ENCODE results near the gene ST7.

DNA sequence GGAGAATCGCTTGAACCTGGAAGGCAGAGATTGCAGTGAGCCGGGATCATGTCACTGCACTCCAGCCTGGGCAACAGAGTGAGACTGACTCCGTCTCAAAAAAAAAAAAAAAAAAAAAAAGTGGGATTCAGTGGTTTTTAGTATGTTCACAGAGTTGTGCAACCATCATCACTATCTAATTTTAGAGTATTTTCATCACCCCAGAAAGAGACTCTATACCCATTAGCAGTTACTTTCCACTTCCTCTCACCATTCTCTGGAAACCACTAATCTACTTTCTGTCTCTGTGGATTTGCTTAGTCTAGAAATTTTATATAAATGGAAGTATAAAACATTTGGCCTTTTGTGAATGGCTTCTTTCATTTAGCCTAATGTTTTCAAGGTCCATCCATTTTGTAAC, 113.4 kb downstream of the ST7 start:
- TF ChIP-seq, protein P1, sequence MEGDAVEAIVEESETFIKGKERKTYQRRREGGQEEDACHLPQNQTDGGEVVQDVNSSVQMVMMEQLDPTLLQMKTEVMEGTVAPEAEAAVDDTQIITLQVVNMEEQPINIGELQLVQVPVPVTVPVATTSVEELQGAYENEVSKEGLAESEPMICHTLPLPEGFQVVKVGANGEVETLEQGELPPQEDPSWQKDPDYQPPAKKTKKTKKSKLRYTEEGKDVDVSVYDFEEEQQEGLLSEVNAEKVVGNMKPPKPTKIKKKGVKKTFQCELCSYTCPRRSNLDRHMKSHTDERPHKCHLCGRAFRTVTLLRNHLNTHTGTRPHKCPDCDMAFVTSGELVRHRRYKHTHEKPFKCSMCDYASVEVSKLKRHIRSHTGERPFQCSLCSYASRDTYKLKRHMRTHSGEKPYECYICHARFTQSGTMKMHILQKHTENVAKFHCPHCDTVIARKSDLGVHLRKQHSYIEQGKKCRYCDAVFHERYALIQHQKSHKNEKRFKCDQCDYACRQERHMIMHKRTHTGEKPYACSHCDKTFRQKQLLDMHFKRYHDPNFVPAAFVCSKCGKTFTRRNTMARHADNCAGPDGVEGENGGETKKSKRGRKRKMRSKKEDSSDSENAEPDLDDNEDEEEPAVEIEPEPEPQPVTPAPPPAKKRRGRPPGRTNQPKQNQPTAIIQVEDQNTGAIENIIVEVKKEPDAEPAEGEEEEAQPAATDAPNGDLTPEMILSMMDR (conservative IDR thresholded peaks at IDR 0.05; ENCODE audit: low read length): no peak
- TF ChIP-seq EZH2phosphoT487 (IDR thresholded peaks at IDR 0.05; ENCODE audit: borderline replicate concordance): no peak
